ENCODE results near the gene TBC1D7. TPM values are rescaled to one million over a fixed set of nuclear protein-coding genes. Genes with fewer than 3 reads are reported as not detected.

TBC1D7 gene
- total and polyA plus RNA-seq, 10 of the 15 experiments (the other 5 are each of a cell fraction or from before 2014, with no cell fraction given) = 20.1 to 65.9 (median 31.3) TPM

DNA sequence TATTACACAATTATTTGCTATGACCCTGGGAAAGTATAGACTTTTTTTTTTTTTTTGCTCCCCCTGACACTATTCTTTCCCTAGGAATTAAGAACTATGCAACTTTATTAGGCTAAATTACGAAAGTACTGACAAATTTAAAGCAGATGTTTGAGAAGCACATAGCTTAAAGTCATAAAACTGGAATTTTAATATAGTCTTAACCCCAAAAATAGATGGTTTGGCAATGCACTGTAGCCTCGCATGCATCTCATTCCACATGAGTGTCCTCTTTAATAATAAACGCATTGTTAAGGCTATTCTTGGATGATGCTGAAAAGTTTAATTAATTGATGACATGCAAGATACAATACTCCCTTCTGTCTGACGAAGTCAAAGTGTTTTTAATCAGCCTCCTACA, 49.3 kb downstream of the TBC1D7 start:
- ATAC-seq (no peak), DNase-seq (ENCODE audit: low read depth, low spot score) (no peak), FAIRE-seq (no peak)
- Histone ChIP-seq H4K20me1 (ENCODE audit: control insufficient read depth, insufficient read depth) (peaks cover 4% of the 10 kb centered on the region), H3K27me3 (replicated peaks in 1 of 2; ENCODE audit: control insufficient read depth in 2 of 2, insufficient read depth in 2 of 2, low read length in 1 of 2) (no peaks in the 10 kb centered on the region; a peak in 1 of 4 replicates), H2AFZ (ENCODE audit: control insufficient read depth, low read depth, low read length) (no peak overlapping the region), H3K4me3 (no peak overlapping the region), H3K9ac (ENCODE audit: control insufficient read depth, insufficient read depth, low read length) (no peak overlapping the region), H3K27ac (ENCODE audit: control insufficient read depth, insufficient read depth) (no peak overlapping the region), H3K79me2 (ENCODE audit: control insufficient read depth, insufficient read depth, low read length) (peaks cover 43% of the 10 kb centered on the region), H3K4me2 (ENCODE audit: control insufficient read depth, insufficient read depth) (no peak overlapping the region), H3K9me3 (replicated peaks; ENCODE audit: control insufficient read depth, insufficient read depth, low read length) (no peaks in the 10 kb centered on the region), H3K4me1 (ENCODE audit: control insufficient read depth, insufficient read depth, low read length) (peaks cover 33% of the 10 kb centered on the region), H3K36me3 (ENCODE audit: control insufficient read depth in 2 of 2, insufficient read depth in 2 of 2, low read length in 1 of 2) (peaks cover 18 to 36% of the 10 kb centered on the region in 2 experiments)
- ChIA-PET POLR2A (interaction anchor here (1.6 to 5.4 kb wide), 2 partner anchors 24 to 49 kb away, joined by 10 to 37 read pairs; partner anchors contain the start of gene TBC1D7), RAD21 (ENCODE audit: unreplicated experiment) (interaction anchor here (0.7 to 8.2 kb wide), 7 partner anchors 20 to 181 kb away, joined by 3 to 79 read pairs (median 4); partner anchors contain the start of gene TBC1D7), CTCF (interaction anchor here (1.0 to 7.0 kb wide), 16 partner anchors 10 to 259 kb away, joined by 3 to 108 read pairs (median 6); partner anchors contain the start of gene TBC1D7), SMC1A (ENCODE audit: uncharacterized antibody, unreplicated experiment) (interaction anchor here (0.7 to 8.5 kb wide), 10 partner anchors 11 to 84 kb away, joined by 3 to 114 read pairs (median 16); partner anchors contain the start of gene TBC1D7)
- in situ Hi-C loops (cut with MboI) (no loop called here), intact Hi-C loops (cut with micrococcal nuclease; ENCODE audit: unreplicated experiment) (loop anchor here (1.0 kb wide), 2 partner anchors 50 to 84 kb away; no protein-coding TSS in a partner anchor)
- BruUV-seq (replicated peaks) = no TSS peak
- WGBS (ENCODE audit: insufficient coverage, insufficient replicate concordance, low lambda C conversion rate, missing lambda C conversion rate) = 60% methylated on average over 4 of the region's 4 CpGs
- TF ChIP-seq, protein P1, sequence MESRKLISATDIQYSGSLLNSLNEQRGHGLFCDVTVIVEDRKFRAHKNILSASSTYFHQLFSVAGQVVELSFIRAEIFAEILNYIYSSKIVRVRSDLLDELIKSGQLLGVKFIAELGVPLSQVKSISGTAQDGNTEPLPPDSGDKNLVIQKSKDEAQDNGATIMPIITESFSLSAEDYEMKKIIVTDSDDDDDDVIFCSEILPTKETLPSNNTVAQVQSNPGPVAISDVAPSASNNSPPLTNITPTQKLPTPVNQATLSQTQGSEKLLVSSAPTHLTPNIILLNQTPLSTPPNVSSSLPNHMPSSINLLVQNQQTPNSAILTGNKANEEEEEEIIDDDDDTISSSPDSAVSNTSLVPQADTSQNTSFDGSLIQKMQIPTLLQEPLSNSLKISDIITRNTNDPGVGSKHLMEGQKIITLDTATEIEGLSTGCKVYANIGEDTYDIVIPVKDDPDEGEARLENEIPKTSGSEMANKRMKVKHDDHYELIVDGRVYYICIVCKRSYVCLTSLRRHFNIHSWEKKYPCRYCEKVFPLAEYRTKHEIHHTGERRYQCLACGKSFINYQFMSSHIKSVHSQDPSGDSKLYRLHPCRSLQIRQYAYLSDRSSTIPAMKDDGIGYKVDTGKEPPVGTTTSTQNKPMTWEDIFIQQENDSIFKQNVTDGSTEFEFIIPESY (IDR thresholded peaks at IDR 0.05) = no peak
- TF ChIP-seq SKIL (IDR thresholded peaks at IDR 0.05; ENCODE audit: low read depth, poor library complexity, severe bottlenecking) (no peak), MXI1 (IDR thresholded peaks at IDR 0.05; ENCODE audit: low read depth, low read length) (no peak), JUND (IDR thresholded peaks at IDR 0.05; ENCODE audit: low read depth, low read length) (no peak), DPF2 (IDR thresholded peaks at IDR 0.05) (no peak), POLR2AphosphoS2 (IDR thresholded peaks at IDR 0.05; ENCODE audit: low read depth, low read length) (no peak), RUNX3 (IDR thresholded peaks at IDR 0.05; ENCODE audit: low read length) (no peak)
- TF ChIP-seq, protein P2, sequence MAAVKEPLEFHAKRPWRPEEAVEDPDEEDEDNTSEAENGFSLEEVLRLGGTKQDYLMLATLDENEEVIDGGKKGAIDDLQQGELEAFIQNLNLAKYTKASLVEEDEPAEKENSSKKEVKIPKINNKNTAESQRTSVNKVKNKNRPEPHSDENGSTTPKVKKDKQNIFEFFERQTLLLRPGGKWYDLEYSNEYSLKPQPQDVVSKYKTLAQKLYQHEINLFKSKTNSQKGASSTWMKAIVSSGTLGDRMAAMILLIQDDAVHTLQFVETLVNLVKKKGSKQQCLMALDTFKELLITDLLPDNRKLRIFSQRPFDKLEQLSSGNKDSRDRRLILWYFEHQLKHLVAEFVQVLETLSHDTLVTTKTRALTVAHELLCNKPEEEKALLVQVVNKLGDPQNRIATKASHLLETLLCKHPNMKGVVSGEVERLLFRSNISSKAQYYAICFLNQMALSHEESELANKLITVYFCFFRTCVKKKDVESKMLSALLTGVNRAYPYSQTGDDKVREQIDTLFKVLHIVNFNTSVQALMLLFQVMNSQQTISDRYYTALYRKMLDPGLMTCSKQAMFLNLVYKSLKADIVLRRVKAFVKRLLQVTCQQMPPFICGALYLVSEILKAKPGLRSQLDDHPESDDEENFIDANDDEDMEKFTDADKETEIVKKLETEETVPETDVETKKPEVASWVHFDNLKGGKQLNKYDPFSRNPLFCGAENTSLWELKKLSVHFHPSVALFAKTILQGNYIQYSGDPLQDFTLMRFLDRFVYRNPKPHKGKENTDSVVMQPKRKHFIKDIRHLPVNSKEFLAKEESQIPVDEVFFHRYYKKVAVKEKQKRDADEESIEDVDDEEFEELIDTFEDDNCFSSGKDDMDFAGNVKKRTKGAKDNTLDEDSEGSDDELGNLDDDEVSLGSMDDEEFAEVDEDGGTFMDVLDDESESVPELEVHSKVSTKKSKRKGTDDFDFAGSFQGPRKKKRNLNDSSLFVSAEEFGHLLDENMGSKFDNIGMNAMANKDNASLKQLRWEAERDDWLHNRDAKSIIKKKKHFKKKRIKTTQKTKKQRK (IDR thresholded peaks at IDR 0.05; ENCODE audit: low read depth, low read length) = no peak
- TF ChIP-seq, protein P3, sequence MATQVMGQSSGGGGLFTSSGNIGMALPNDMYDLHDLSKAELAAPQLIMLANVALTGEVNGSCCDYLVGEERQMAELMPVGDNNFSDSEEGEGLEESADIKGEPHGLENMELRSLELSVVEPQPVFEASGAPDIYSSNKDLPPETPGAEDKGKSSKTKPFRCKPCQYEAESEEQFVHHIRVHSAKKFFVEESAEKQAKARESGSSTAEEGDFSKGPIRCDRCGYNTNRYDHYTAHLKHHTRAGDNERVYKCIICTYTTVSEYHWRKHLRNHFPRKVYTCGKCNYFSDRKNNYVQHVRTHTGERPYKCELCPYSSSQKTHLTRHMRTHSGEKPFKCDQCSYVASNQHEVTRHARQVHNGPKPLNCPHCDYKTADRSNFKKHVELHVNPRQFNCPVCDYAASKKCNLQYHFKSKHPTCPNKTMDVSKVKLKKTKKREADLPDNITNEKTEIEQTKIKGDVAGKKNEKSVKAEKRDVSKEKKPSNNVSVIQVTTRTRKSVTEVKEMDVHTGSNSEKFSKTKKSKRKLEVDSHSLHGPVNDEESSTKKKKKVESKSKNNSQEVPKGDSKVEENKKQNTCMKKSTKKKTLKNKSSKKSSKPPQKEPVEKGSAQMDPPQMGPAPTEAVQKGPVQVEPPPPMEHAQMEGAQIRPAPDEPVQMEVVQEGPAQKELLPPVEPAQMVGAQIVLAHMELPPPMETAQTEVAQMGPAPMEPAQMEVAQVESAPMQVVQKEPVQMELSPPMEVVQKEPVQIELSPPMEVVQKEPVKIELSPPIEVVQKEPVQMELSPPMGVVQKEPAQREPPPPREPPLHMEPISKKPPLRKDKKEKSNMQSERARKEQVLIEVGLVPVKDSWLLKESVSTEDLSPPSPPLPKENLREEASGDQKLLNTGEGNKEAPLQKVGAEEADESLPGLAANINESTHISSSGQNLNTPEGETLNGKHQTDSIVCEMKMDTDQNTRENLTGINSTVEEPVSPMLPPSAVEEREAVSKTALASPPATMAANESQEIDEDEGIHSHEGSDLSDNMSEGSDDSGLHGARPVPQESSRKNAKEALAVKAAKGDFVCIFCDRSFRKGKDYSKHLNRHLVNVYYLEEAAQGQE (IDR thresholded peaks at IDR 0.05; ENCODE audit: low read depth, low read length) = no peak
- TF ChIP-seq, protein P4, sequence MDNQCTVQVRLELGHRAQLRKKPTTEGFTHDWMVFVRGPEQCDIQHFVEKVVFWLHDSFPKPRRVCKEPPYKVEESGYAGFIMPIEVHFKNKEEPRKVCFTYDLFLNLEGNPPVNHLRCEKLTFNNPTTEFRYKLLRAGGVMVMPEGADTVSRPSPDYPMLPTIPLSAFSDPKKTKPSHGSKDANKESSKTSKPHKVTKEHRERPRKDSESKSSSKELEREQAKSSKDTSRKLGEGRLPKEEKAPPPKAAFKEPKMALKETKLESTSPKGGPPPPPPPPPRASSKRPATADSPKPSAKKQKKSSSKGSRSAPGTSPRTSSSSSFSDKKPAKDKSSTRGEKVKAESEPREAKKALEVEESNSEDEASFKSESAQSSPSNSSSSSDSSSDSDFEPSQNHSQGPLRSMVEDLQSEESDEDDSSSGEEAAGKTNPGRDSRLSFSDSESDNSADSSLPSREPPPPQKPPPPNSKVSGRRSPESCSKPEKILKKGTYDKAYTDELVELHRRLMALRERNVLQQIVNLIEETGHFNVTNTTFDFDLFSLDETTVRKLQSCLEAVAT (IDR thresholded peaks at IDR 0.05) = no peak

All from GM12878 (cell line).